Measurements from ENCODE around the gene AHRR.
A peak's percentile ranks its signal among the peaks of the same experiment; 100 is the strongest.
"Not testable (repeated sequence)": the region's sequence is repeated elsewhere in the genome, so short reads cannot be mapped to it uniquely, and the experiment has no call there.

AHRR gene

DNA sequence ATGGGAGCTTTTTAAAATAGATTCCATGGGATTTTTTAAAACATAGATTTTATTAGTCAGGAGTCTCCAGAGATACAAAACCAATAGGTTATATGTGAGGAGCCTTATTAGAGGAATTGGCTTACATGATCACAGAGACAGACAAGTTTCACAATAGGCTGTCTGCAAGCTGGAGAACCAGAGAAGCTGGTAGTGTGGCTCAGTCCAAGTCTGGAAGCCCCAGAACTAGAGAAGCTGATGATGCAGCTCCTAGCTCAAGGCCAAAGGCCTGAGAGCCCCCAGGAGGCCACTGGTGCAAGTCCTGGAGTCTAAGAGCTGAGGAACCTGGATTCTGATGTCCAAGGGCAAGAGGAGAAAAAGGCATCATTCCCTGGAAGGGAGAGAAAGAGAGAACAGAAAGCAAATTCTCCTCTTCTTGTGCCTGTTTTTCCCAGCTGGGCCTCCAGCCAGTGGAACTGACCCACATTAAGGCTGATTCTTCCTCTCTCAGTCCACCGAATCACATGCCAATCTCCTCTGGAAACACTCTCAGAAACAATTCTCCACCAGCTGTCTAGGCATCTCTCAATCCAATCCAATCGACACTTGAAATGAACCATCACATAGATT lies 59.3 kb downstream of the AHRR start:
- peak; percentile 35 for DNase-seq

DNA sequence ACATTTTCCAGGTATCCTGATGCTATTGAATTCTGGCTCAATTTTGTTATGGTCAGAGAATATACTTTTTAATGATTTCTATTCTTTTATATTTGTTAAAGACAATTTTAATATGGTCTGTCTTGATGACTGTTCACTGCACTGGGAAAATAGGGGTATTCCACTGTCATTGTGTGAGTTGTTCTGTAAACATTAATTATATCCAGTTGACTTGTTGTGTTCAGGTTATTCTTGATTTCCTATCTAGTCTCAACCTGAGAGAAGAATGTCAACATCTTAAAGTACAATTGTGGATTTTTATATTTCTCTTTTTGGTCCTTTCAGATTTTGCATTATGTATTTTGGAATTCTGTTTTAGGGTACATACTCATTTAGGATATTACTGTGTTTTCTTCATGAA lies 61.6 kb downstream of the AHRR start:
- no peak for DNase-seq

DNA sequence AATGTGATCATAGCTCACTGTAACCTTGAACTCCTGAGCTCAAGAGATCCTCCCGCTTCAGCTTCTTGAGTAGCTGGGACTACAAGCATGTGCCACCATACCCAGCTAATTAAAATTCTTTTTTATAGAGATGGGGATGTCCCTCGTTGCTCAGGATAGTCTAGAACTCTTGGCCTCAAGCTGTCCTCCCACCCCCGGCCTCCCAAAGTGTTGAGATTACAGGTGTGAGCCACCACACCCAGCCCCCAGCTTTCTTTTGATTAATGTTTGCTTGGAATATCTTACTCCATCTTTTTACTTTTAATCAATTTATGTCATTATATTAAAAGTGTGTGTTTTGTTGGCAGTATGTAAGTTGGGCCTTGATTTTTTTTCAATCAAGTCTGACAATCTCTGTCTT lies 62.1 kb downstream of the AHRR start:
- DNase-seq, result peak; percentile 15

DNA sequence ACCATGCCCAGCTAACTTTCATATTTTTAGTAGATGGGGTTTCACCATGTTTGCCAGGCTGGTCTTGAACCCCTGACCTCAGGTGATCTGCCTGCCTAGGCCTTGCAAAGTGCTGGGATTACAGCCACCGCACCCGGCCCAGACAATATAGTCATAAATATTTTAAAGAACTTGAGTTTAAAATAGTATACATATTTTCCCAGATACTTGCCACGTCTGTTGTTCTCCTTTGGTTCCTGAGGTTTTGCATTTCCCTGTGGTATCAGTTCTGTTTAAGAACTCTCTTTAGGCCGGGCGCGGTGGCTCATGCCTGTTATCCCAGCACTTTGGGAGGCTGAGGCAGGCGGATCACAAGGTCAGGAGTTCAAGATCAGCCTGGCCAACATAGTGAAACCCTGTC lies 63.1 kb downstream of the AHRR start:
- DNase-seq, result not testable (repeated sequence)

DNA sequence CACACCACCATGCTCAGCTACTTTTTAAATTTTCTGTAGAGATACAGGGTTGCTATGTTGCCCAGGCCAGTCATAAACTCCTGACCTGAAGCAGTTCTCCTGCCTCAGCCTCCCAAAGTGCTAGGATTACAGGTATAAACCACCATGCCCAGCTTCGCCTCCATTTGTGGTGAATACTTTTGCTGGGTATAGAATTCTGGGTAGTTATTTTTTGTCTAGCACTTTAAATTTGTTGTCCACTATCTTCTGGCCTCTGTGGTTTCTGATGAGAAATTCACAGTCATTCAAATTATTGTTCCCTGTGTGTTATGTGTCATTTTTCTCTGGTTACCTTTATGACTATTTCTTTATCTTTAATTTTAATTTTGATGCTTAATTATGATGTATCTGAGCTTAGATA lies 63.8 kb downstream of the AHRR start:
- DNase-seq, result no peak

DNA sequence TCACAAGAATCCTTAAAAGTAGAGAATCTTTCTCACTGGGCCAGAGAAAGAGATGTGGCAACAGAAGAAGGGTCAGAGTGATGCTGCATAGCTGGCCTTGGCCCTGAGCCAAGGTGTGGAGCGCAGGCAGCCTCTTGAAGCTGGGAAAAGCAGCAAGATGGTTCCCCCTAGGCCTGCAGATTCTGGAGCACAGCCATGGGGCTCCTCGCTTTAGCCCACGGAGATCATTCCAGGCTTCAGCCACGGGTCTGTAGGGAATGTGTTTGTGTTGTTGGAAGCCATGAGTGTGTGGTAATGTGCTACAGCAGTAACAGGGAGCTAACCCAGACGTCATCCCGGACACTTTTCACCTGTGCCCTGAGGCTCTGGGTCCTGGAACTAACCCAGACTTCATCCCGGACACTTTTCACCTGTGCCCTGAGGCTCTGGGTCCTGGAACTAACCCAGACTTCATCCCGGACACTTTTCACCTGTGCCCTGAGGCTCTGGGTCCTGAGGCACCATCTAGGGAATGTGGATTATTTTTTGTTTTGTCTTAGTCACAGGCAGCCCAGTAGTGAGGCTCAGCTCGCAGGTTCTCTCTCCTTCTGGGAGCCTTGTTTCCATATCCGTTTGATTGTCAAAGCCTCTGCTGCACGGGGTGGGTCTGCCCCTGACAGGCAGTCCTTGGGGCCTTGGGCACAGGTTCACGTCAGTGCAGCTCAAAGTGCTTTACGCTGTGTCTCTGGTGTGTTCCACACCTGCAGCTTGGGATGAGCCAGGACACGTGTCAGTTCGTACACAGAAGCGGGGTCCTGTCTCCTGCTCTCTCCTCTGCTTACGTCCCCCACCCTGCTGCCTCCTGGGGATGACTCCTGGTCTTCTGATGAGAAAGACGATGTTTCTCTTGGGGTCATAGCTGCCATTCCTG lies 65.2 kb downstream of the AHRR start:
- DNase-seq, result peak; percentile 73

DNA sequence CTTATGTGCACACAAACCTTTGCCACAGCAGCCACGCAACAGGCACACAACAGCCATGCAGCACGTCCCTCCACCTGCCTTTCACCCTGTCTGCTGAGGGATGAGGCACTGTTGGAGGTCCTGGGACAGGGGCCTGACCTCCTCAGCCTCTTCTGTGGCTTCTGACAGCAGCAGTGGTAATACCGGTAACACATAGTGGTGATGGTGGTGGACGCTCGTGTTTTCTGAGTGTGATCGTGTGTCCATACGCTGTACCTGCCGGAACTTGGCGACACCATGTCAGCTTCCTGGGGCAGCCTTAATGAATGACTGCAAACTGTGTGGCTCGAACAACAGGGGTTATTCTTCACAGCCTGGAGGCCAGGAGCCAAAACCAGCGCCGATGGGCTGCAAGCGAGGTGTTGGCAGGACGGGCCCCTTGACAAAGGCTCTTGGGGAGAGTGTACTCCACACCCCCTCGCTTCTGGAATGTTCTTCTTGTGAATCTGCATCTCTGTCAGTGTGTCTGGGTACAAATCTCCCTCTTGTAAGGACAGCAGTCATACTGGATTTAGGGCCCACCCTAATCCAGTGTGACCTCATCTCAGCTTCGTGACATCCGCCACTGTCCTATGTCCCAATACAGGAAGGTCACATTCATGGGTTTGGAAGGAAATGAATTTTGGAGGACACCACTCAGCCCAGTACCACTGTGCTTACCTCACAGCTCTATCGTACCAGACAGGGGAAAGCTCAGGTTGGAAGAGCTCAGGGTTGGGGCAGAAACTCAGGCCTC lies 66.2 kb downstream of the AHRR start:
- peak; percentile 35 for DNase-seq

DNA sequence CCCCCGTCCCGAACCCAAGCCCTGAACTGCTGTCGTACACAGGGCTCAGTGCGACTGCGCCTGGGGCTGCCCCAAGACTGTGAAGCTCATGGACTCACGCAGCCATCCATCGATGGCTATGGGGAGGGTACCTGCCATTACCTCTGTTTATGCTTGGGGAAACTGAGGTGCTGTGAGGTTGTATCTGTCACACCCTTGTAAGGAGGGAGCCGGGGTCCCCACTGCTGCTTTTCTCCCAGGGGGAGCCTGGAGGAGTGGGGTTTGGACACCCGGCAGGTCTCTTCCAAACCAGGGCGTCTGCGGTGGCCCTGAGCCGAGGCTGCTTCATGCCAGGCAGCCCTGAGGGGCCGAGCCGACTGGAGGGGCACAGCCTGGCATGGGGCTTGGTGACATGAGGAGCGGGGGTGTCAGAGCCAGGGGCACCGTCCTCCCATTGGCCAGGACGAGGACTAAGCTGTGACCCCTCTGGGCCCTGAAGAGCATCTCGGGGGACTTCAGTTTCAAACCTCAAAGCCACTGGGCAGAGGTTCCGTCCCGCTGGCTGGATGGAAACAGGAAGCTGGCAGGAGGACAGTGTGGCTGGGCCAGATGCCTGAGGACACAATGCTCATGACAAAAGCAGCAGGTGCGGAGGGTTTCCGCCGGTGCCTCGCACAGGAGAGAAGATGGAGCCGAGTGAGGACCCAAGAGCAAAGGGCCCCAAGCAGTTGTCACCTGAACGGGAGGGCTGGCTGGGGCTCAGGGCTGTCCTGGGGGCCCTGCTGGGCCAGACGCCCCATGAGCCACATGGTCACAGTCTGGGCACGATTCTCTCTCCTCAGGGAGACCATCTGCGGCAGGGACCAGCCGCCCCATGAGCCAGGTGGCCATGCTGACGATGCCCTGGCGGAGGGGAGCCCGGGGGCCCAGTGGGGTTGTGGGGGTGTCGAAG lies 67.0 kb downstream of the AHRR start:
- peak; percentile 47 for DNase-seq

DNA sequence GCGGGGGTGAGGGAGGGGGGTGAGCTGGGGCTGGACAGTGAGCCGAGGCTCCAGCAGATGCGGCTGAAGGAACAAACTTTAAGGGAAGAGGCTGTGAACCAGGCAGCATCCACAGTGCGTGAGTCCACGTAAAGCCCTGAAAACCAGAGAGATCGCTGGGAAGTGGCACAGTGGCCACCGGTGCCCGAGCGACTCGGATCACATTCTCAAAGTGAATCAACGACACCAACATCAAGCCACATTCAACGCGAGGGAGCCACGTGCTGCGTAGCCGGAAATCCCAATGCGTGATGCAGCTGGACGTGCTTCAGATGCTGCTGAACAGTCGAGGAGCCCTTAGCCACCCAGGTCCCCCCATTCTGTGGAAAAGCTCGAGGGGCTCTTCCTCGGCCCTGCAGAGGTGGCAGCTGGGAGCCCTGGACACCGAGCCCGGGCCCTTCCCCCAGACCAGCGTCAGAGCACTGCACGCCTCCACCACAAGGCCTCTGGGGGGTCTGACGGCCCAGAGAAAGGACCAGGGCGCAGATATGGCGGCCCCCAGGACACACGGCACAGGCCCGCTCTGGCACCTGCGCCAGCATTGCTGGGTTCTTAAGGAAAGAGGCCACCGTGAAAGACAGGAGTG lies 67.8 kb downstream of the AHRR start:
- no peak for DNase-seq

DNA sequence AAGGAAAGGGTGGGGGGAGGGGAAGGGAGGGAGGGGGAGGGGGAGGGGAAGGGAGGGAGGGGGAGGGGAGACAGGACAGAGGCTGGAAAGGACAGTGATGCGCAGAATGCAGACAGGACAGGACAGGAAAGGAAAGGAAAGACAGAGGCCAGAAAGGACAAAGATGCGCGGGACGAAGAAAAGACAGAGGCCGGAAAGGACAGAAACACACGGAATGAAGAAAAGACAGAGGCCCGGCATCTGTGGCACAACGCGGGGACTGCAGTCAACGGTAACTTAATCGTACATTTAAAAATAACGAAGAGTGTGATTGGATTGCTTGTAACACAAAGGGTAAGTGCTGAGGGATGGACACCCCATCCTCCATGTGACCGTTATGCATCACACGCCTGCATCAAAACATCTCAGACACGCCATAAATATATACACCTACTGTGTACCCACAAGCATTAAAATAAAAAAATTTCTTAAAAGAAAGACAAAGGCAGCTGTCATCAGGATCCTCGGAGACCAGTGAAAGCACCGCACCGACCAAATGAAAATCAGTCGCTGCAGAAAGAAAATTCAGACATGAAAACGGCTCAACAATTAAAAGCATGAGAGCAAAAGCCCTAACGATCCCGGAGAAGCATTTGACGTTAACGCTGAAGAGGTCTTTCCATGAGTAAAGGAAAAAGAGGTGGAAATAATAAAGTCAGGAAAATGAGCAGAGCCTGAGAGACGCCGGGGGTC lies 68.5 kb downstream of the AHRR start:
- DNase-seq, result no peak

DNA sequence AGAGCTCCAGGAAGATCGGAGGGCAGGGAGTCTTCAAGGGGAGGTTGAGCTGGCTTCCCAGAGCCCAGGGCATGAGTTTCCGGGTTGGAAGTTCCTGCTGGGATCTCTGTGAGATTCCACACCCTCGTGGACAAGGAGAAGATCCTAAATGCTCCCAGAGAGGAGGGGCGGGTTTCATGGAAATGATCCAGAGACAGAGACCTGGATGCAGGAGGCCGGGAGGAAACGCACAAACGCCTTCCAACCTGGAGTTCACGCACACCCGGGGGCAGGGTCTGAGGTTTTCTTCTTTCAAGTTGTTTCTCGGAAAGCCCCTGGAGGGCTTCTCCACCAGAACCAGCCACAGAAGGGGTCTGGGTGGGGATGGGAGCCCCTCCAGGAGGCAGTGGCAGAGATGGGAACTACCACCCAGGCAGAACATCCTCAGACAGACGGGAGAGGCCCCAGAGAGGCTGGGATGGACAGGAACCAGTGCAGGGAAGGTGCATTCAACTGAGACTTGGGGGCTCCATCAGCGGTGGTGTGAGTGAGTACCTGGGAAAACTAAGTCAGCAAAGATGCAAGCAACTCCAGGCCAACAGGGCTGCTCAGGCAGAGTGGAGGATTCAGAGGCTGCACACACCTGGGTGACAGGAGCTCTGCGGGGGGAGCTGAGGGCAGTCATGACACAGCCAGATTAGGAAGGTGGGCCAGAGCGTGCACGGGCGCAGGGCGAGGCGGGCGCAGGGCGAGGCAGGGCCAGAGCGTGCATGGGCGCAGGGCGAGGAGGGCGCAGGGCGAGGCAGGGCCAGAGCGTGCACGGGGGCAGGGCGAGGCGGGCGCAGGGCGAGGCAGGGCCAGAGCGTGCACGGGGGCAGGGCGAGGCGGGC lies 69.3 kb downstream of the AHRR start:
- DNase-seq, result peak; percentile 58

DNA sequence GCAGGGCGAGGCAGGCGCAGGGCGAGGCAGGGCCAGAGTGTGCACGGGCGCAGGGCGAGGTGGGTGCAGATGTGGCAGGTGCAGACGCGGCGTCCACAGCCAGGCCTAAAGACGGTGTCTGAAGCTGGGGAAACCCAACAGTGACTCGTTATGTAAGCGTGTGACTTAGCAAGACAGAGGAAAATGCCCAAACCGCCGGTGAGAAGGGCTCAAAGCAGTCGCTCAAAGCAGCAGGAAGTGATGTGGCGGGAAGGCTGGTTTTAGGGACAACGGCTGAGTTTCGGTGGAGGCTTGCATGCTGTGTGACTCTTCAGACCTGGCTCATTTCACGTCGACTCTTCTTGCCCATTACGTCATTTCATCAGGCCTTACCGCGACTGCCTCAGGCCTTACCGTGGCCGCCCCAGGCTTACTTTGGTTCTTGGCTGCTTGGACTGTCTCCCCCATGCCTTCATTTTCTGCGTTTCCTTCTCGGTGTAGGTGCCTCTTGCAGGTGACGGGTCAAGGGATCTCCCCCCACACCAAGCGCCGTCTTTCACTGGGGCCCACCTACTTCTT lies 71.0 kb downstream of the AHRR start:
- DNase-seq, result peak; percentile 88

DNA sequence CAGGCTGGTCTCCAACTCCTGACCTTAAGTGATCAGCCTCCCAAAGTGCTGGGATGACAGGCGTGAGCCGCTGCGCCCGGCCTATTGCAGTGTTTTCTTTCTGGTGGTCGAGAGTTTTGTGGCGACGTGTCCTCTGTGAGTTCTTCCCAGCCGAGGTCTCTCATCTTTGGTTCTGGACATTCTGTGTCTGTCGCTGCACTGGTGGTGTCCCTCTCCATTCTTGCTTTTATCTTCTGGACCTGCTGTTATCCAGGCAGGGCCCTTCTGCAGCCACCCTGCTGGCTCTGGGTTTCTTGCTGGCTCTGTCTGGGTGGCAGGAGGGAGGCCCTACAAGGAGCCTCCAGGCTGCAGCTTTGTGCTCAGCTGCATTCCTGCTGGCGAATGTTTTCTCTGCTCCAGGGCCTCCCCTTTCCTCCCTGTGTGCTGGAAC lies 72.3 kb downstream of the AHRR start:
- peak; percentile 81 for DNase-seq

DNA sequence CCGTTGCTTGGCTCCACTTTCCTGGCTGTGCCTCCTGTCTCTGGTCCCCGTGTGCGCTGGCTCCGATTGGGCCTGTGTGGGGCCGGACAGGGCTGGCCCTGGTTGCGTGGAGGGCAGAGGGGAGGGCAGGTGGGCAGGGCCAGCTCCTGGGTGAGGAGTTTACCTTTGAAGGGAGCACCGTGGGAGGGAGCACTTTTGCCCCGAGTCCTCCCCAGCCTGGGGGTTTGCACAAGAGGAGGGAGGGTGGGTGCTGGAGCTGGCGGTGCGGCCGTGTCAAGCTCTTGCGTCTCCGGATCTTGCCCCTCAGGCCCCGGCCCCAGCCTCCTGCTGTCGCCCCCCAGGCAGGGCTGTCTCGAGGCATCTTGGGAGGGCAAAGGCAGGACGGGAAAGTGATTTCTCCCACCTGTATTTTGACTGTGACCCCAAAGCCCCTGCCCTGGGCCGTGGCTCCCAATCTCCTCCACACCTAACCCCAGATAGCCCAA lies 73.2 kb downstream of the AHRR start:
- peak; percentile 51 for DNase-seq

DNA sequence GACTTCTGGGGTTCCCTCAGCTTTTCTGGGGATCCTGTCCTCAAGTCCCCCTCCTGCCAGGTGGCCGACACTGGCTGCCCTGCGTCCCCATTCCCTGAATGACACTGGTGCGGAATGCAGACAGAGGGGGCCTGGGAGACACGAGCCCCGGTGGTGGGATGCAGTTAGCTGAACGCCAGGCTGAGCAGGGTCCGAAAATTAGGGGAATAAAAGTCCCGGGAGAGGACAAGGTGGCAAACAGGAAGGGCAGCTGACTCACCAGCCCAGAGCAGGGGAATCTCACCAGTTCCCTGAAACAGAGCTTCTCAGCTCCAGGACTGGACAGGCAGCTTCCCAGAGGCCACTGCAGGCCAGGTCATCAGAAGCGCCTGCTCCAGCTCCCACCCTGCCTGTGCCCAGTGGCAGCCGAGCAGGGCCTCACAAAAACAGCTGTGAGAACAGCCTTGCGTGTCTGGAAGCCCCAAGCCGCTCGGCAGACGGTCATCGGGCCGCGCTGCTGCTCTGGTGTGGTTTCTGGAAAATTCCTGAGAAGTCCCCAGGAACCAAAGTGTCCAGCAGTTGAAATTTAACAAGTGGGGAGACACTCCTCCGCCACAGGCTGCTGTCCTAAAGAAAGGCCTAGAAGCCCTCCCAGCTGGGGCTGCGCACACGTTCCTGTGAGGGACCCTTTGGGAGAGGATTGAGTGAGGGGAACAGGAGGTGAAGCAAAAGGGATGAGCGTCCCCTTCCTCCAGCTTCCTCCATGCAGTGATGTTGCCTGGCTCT lies 73.8 kb downstream of the AHRR start:
- peak; percentile 94 for DNase-seq

DNA sequence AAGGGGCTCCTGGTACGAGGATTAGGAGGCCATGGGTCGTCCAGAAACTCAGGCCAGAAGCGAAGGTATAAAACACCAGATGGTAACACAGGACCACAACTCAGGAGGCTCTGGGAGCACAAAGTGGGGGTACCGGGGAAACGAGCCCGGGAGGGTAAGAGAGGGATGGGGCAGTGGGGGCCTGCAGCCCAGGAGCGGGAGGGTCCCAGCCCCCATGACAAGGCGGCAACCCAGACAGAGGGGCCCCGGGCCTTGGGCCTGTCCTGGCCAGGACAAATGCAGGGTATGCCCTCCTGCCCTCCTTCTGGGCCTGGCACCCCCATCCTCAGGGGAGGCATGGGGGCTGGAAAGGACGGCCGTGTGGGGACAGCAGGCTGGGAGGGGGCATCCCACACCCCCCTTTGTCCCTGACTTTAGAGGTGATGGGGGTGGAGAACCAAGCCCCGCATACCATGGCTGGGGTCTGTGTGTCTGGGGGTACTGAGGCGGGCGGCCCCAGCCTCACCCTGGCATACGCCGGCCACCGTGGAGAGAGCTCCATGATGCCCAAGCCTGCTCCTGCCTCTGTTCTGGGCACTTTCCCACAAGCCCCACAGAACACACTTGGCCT lies 74.5 kb downstream of the AHRR start:
- no peak for DNase-seq

DNA sequence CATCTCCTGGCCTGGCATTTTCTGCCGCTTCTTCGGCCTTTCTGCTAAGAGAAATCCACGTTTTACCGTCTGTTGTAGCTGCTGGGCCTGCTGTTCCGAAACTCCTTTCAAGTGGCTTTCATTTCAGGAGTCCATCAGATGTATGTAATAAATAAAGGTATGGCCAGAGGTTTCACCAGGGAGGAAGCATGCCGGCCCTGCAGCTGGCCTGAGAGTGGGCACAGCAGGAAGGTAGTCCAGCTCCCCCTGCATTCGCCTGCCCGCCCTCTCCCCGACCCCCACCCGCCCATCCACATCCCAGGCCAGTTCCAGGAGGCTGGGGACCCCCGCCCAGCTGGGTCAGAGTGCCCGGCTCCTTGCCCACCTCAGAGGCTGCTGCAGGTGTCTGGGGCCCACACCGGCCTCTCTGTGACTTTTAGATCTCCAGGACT lies 75.0 kb downstream of the AHRR start:
- DNase-seq, result peak; percentile 41

DNA sequence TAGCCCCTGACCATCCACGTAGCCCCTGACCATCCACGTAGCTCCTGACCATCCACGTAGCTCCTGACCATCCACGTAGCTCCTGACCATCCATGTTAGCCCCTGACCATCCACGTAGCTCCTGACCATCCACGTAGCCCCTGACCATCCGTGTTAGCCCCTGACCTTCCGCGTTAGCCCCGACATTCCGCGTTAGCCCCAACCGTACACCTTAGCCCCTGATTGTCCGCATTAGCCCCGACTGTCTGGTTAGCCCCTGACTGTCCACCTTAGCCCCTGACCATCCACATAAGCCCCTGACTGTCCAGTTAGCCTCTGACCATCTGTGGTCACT lies 76.6 kb downstream of the AHRR start:
- not testable (repeated sequence) for DNase-seq

All from islet precursor cell (in vitro differentiated cells).